GM21529 (cell line): ENCODE results near the gene SIDT1.

Source experiments
- ATAC-seq: cut with Tn5 transposase; IDR thresholded peaks from one replicate; pipeline ENCODE4 v1.9.1; 2021; ENCODE audit not compliant: unreplicated experiment

SIDT1 gene

GRCh38 chr3:113545594-113545993, 13.2 kb downstream of the SIDT1 start:
- no peak for ATAC-seq

- ATAC-seq = peak; percentile 85
Observed at GRCh38 chr3:113546414-113546893, 14.1 kb downstream of the SIDT1 start.

- ATAC-seq = no peak
Observed at GRCh38 chr3:113548501-113548900, 16.1 kb downstream of the SIDT1 start.

- no peak for ATAC-seq
Observed at GRCh38 chr3:113551820-113552219, 19.5 kb downstream of the SIDT1 start.

- peak; percentile 58 for ATAC-seq
Observed at GRCh38 chr3:113552851-113553250, 20.5 kb downstream of the SIDT1 start.

- no peak for ATAC-seq
Observed at GRCh38 chr3:113555138-113555537, 22.8 kb downstream of the SIDT1 start.

GRCh38 chr3:113556316-113556945, 24.1 kb downstream of the SIDT1 start:
- ATAC-seq = no peak

GRCh38 chr3:113556946-113557335, 24.6 kb downstream of the SIDT1 start:
- no peak for ATAC-seq

GRCh38 chr3:113557374-113557773, 25.0 kb downstream of the SIDT1 start:
- ATAC-seq = no peak

GRCh38 chr3:113559009-113559408, 26.7 kb downstream of the SIDT1 start:
- ATAC-seq = no peak

GRCh38 chr3:113560271-113560670, 27.9 kb downstream of the SIDT1 start:
- no peak for ATAC-seq

GRCh38 chr3:113560831-113561623, 28.7 kb downstream of the SIDT1 start:
- no peak for ATAC-seq

GRCh38 chr3:113565555-113565954, 33.2 kb downstream of the SIDT1 start:
- ATAC-seq = no peak

- ATAC-seq = no peak
Observed at GRCh38 chr3:113570158-113570557, 37.8 kb downstream of the SIDT1 start.

GRCh38 chr3:113571360-113571759, 39.0 kb downstream of the SIDT1 start:
- ATAC-seq = no peak

- ATAC-seq = no peak
Observed at GRCh38 chr3:113573728-113574127, 41.4 kb downstream of the SIDT1 start.

- no peak for ATAC-seq
Observed at GRCh38 chr3:113574213-113574612, 41.9 kb downstream of the SIDT1 start.

GRCh38 chr3:113575206-113575605, 42.9 kb downstream of the SIDT1 start:
- ATAC-seq = no peak

GRCh38 chr3:113585228-113585627, 52.9 kb downstream of the SIDT1 start:
- ATAC-seq = no peak

- no peak for ATAC-seq
Observed at GRCh38 chr3:113585720-113586119, 53.4 kb downstream of the SIDT1 start.

GRCh38 chr3:113588806-113589205, 56.5 kb downstream of the SIDT1 start:
- ATAC-seq = no peak

- no peak for ATAC-seq
Observed at GRCh38 chr3:113589971-113590370, 57.6 kb downstream of the SIDT1 start.
